GM18907 (cell line): Measurements from ENCODE around the gene SEC31A.
"Not testable (repeated sequence)": the region's sequence is repeated elsewhere in the genome, so short reads cannot be mapped to it uniquely, and the experiment has no call there.

Experiments
- ATAC-seq: cut with Tn5 transposase; IDR thresholded peaks from one replicate; pipeline ENCODE4 v1.9.1; 2021; ENCODE audit warnings: mild to moderate bottlenecking, moderate library complexity; ENCODE audit not compliant: unreplicated experiment

SEC31A gene, protein sequence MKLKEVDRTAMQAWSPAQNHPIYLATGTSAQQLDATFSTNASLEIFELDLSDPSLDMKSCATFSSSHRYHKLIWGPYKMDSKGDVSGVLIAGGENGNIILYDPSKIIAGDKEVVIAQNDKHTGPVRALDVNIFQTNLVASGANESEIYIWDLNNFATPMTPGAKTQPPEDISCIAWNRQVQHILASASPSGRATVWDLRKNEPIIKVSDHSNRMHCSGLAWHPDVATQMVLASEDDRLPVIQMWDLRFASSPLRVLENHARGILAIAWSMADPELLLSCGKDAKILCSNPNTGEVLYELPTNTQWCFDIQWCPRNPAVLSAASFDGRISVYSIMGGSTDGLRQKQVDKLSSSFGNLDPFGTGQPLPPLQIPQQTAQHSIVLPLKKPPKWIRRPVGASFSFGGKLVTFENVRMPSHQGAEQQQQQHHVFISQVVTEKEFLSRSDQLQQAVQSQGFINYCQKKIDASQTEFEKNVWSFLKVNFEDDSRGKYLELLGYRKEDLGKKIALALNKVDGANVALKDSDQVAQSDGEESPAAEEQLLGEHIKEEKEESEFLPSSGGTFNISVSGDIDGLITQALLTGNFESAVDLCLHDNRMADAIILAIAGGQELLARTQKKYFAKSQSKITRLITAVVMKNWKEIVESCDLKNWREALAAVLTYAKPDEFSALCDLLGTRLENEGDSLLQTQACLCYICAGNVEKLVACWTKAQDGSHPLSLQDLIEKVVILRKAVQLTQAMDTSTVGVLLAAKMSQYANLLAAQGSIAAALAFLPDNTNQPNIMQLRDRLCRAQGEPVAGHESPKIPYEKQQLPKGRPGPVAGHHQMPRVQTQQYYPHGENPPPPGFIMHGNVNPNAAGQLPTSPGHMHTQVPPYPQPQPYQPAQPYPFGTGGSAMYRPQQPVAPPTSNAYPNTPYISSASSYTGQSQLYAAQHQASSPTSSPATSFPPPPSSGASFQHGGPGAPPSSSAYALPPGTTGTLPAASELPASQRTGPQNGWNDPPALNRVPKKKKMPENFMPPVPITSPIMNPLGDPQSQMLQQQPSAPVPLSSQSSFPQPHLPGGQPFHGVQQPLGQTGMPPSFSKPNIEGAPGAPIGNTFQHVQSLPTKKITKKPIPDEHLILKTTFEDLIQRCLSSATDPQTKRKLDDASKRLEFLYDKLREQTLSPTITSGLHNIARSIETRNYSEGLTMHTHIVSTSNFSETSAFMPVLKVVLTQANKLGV

DNA sequence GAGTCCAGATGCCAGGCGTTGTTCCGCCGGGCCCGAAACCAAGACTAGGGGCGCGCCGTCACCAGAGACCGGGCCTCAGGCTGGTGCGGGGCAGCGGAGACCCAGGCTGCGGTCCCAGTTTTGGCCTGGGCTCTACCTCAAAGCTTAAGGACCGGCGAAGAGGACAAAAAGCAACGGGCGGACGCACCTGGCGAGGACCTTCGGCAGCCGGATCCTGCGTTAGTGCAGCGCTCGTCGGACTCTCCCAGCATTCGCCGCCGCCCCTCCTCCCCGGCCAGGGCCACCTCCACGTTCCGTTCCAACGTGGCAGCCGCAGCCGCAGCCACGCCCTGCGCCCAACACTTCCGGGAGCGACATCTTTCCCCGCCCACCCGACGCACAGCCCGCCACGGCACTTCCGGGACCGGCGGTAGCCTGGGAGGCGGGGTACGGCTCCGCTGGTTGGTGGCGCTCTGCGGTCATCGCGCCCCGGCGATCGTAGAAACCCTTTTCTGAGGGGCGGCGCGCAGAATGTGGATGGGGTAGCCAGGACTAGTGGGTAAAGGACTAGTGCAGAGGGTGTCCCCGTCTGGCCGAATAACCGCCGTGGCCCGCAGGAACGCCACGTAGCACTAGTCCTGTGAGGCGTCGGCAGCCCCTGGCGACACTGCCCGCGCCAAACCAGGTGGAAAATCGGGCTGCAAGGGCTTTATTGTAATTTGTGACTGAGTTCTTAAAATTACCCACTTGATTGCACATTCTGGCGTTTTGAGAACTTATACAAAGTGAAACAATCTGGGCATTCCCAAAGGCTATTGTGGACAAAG, at the start of gene SEC31A:
Gene SEC31A (minus strand): TSS at position 253 of the 806 bp plus-strand sequence. CDS start 9,217 bp downstream, outside the sequence.
- ATAC-seq, result peak; percentile 92

DNA sequence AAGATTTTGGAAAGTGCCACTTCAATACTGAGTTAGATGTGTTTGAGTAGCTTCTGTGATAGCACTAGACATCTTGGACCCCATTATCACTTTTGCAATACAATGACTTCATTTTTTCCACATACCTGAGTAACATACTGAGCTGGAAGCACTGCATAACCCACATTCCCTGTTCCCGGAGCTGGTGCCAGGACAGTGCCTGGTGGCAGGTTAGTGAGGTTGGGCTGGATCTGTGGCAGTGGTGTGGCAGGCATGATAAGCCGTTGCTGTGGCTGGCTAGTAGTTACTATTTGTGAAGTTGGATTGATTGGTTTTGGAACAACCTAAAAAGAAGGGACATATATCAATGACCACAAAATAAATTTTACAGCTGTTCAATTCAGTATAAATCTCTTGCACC, 48.5 kb upstream of the SEC31A start:
- no peak for ATAC-seq

DNA sequence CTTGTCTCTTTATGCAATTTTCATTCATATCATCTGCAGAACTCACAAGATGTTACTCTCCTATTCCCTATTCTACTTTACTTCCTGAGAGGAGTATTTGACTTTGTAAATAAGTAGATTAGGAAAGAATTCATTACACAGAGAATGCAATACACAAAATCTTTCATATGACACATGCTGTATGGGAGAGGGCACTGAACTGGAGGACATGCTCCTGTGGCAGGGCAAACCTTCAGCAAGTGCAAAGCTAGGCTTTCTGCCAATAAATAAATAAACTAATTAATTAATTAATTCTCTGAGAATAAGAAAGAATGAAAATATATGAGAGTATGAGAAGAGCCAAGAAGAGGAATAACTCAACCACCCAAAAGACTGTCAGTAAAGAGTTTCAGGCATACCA, 43.5 kb upstream of the SEC31A start:
- ATAC-seq, result no peak

DNA sequence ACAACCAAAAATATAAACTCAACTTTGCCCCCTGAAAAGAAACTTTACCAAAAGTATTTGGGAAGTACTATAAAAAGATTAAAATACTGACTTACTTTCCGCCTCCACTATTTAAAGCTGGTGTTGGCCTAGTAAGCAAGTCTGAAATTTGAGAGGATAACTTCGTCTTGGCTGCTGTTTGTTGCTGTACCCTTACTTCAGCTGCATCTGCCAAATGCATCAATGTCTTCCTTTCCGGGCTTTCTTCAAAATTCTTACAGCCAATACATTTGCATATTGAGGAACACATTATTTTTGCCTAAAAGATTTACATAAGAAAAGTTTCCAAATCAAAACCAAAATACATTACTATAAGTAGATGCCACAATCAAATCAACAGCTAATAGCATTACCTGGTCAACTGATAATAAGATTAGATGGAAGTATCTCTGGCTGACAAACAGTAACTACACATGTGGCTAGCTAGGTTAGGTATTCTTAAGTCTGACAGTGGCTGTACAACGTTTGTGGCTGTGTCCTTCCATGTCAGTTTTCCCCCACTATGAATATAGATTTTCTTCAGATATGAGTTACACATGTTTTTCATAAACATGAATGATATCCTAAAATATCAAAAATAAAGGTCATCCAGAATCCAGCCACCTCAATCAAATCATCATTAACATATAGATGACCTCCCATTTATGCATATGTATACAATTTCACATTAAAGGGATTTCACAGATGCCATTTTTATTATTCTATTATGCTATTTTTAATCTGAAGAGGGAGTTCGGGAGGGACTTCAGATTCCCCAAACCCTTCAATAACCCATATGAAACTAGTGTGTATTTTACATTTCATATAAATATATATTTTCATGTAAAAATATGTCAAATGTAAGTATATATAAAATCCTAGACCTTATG, 40.1 kb upstream of the SEC31A start:
- ATAC-seq, result no peak

DNA sequence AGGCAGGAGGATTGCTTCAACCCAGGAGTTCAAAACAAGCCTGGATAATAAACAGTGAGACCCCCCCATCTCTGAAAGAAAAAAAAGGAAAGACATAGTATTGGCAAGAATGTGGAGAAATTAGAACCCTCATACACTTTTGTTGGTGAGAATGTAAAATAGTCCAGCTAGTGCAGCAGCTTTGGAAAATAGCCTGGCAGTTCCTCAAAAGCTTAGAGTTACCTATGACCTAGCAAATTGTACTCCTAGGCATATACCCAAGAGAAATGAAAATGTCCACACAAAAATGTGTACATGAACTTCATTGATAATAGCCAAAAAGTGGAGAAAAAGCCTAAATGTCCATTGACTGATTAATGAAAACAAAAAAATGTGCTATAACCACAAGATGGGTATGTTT, 30.8 kb upstream of the SEC31A start:
- ATAC-seq, result no peak

DNA sequence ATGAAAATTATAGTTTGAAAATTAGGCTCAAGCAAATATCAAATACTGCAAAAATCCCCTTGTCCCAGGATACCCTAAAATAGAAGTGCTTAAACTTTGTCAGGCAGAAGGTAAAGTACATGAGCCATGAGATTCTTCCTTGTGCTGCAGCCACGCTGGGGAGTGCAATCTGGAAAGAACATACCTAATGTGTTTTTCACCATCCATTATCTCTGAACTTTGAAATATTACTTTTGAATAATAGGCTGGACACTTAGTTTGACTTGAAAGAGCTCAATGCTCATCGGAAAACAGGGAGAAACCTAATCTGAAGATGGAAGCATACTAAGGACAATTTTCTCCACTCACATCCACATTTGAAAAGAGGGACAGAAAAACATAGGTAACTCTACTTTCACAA, 28.4 kb upstream of the SEC31A start:
- ATAC-seq, result no peak

DNA sequence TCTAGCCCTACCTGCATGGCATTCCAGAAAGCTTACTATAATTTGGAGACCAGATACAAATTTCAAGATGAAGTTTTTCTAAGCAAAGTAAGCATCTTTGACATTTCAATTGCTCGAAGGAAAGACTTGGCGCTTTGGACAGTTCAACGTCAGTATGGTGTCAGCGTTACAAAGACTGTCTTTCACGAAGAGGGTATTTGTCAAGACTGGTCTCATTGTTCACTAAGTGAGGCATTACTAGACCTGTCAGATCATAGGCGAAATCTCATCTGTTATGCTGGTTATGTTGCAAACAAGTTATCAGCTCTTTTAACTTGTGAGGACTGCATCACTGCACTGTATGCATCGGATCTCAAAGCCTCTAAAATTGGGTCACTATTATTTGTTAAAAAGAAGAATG, 27.1 kb upstream of the SEC31A start:
- ATAC-seq, result no peak

DNA sequence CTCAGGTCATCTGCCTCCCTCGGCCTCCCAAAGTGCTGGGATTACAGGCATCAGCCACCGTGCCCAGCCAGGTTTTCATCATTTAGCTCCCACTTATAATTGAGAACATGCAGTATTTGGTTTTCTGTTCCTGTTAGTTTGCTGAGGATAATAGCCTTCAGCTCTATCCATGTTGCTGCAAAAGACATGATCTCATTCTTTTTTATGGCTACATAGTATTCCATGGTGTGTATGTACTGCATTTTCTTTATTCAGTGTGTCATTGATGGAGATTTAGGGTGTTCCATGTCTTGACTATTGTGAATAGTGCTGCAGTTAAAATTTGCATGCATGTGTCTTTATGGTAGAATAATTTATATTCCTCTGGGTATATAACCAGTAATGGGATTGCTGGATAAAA, 23.0 kb upstream of the SEC31A start:
- not testable (repeated sequence) for ATAC-seq

DNA sequence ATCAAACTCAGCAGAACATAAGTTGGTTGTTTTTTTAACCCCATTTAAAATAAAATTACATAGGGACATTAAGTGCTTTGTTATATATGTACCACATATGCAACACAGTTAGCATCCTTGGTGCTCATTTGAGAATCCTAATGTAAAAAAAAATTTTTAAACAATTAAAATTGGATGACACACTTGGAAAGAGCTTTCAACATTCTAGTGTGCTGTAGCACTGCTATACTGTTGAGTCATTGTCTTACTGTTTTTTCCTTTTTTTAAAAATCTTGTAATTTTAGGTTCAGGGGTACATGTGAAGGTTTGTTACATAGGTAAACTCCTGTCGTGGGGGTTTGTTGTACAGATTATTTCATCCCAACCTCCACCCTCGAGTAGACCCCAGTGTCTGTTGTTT, 22.4 kb upstream of the SEC31A start:
- no peak for ATAC-seq

DNA sequence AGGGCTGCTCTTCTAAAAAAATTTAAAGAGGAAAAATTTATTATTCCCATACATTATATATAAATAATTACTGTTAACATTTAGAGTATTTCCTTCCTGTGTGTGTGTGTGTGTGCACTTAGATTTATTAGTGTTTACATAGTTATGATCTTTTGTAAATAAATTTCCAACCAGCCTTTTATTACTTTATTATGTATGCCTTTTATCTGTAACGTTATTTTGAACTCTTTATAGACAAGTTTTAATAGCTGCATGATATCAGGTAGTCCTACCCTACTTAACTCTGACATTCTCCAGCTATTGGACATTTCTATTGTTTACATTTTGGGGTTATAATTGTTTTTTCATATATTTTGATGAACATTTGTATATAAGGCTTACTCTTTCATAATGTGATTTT, 18.4 kb upstream of the SEC31A start:
- ATAC-seq, result no peak

DNA sequence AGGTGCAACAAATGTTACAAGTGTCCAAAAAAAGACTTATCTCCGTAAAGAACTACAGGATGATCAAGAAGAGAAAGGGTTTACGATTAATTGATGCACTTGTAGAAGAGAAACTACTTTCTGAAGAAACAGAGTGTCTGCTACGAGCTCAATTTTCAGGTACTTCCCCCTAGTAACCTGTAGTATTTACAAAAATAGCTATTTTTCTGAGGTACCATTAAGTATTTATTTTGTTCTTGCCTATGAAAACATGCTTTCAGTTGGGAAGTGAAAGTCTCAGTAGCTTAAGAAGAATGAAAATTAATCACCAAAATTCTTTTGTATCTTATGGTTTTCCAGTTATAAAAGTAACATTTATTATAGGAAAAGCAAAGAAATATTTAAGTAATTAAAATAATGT, 15.5 kb upstream of the SEC31A start:
- no peak for ATAC-seq

DNA sequence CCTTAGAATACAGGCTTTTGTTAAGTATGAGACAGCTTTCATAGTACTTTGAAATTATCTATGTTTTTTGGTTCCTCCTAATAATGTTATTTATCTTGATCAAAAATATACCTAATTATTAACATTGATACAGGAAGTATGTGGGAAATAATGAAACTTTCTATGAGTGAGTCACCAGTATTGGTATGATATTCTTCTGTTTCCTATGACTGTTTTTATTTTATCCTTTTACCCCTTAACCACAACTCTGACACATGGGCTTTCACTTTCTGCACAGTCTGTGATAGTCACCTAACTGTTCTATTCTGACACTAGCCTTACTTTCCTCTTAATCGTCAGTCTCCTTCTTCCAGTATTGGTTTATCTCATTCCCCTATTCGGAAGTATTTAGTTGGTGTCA, 14.3 kb upstream of the SEC31A start:
- ATAC-seq, result peak; percentile 63

DNA sequence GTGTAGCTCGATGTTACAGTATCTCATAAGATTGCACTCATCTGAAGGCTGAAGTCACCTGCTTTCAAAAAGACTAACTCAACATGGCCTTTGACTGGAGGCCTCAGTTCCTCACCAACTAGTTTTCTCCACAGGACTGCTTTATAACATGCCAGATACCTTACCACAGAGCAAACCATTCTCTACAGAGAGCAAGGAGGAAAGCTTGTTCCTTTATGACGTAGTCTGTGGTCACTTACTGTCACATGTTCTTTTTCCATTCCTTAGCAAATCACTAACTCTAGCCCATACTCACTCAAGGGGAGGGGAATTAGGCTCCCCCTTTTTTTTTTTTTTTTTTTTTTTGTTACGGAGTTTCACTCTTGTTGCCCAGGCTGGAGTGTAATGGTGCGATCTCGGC, 12.8 kb upstream of the SEC31A start:
- ATAC-seq, result no peak

DNA sequence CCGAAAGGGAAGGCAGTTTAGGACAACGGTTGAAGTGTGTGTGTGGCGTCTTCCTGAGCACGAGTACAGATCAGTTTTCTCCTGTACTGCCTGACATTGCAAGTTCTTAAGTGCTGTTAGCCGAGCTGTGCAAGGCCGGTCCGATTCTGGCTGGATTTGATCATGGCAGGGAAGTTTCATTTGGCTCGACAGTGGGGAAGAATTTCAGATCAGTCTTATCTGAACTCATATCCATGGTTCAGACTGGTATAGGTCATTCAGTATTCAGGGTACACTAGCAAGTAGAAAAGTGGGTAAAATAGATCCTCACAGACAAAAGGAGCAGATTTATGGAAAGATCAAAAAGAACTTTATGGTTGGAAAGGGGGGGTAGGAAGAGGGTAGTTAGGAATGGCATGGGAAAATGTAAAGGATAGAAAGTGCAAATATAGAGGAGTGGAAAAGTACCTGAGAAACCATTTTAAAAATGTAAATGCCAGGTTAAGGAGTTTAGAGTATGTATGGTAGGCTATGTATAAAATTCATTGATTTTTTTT, 10.3 kb upstream of the SEC31A start:
- ATAC-seq, result no peak

DNA sequence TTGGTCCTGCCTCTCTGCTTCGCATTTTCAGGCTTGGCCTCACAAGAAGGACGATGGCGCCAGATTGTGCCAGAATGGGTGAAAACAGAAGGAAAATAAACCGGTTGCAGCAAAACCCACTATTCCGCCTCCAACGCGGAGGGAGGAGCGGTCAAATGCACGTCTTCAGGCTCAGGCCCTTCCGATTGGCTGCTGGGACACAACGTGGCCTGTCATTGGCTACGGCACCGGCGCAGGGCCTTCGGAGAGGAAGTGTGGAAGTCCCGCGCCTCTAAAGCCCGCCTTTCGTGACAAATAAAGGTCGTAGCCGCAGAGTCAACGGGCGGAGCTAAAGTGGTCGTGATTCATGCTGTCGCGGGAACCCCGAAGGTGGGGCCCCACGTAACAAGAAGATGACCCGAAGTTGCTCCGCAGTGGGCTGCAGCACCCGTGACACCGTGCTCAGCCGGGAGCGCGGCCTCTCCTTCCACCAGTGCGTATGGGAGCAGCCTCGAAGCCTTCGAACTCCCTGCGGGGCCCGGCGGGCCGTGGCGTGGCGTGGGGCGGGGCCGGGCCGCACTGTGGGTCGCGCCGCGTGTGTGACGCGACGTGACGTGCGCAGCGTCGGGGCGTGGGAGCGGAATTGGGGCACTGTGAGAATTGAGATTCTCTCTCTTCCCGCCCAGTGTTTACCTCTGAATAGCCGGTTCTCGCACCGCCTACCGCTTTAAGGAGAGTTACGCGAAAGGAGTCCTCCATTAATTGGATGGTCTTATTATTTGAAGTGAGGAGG, 9.6 kb upstream of the SEC31A start, which contains the start of gene THAP9:
Gene THAP9 (plus strand): TSS at position 325 of the 772 bp plus-strand sequence. CDS start 68 bp downstream, at position 393.
- ATAC-seq, result peak; percentile 92

DNA sequence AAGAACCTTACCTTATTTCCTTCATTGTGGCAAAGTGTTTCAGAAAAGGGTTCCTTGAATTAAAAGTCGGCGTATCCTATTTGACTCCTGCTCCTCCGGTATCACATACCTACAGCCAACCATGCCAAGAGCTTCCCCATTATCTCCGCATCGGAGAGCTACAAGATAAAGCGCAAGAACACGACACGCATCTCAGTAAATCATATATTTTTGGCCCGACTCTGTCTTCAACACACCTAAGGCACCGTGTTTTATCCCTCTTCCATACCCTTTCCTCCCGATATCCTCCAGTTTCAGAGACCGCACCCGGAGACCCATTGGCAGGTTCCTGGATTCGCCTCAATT, 9.1 kb upstream of the SEC31A start:
- peak; percentile 14 for ATAC-seq

DNA sequence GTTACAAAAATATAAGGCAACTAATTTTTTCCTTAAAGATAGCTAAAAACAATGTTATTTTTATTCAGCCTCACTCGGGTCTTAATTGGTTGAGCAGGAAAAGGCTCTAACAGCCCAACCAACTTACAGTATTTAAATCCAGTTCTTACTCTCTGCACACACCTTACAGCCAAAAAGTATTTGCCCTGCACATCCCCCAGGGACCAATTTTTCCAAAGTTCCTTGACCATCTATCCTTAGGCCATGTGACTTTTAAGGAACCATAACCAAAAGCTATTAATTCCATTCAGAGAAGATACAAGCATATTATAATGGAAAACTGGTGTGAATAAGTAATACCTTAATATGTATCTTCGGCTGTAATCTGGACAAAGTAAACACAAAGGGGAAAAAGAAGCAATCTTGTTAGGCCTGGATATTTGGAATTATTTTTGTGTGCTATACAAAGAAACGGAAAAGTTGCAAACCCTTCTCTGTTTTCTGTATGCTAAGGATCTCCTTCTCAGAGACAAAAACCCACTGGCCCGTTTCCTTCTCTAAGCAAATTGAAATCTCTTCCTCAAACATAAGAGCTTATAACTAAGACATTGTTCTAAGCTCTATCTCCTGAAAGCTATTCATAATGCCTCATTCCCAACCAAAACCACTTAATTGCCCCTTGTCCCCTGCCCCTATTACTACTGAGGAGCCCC, 8.6 kb upstream of the SEC31A start:
- ATAC-seq, result no peak
